GM19043 (cell line): Measurements from ENCODE around the gene MPRIP.
"Not testable (repeated sequence)": the region's sequence is repeated elsewhere in the genome, so short reads cannot be mapped to it uniquely, and the experiment has no call there.

Experiments used
- ATAC-seq: cut with Tn5 transposase; IDR thresholded peaks from one replicate; pipeline ENCODE4 v1.9.1; 2021; ENCODE audit warnings: low read depth; ENCODE audit not compliant: unreplicated experiment

The MPRIP gene

DNA sequence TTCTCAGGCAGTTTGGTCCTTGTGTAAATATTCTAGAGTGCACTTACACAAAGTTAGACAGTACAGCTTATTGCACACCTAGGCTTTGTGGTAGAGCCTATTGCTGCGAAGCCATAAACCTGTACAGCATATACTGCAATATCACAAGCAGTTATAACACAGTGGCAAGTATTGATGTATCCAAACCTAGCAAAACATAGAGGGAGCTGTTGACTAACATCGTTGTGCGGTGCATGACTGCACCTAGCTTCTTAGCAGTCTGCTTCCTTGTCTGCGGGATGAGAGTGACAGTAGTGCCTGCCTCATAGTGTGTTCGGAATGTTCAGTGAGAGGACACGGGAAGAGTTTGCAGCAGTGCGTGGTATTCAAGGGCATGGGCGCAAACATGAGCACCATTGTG is 78.9 kb downstream of the MPRIP start:
- ATAC-seq, result no peak

DNA sequence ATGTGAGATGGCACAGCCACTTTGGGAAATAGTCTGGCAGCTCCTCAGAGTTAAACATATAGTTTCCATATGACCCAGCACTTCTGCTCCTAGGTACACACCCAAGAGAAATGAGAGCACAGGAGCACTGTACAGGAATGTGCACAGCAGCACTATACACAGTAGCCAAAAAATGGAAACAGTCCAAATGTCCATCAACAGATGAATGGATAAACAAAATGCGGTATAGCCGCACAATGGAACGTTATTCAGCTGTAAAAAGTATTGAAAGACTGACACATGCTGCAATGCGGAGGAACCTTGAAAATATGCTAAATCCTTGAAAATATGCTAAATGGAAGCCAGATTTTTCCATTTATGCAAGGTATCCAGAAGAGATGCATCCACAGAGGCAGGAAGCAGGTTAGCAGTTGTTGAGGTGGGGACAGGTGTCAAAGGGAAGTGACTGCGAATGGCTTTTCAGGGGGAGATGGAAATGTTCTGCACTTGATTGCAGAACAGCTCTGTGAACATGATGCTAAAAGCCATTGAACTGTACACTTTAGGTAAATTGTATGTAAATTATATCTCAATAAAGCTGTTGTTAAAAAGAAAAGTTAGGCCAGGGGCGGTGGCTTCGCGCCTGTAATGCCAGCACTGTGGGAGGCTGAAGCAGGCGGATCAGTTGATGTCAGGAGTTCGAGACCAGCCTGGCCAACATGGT is 80.7 kb downstream of the MPRIP start:
- no peak for ATAC-seq

DNA sequence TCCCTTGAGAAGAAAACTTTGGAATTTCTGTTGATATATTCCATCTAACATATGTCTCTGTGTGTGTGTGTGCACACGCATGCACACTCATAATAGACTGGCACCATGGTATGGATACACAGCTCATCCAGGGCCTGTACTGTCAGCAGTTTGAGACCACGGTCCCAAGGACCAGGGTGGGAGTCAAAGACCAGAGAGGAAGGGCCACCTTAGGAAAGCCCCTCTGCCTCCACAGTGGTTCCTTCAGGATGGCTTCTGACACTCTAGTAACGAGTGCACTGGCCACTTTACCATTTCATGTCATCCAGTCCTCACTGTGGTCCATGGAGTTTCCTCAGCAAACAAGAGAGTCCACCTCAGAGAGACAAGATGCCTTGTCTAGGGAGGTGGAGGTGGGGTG is 82.1 kb downstream of the MPRIP start:
- no peak for ATAC-seq

DNA sequence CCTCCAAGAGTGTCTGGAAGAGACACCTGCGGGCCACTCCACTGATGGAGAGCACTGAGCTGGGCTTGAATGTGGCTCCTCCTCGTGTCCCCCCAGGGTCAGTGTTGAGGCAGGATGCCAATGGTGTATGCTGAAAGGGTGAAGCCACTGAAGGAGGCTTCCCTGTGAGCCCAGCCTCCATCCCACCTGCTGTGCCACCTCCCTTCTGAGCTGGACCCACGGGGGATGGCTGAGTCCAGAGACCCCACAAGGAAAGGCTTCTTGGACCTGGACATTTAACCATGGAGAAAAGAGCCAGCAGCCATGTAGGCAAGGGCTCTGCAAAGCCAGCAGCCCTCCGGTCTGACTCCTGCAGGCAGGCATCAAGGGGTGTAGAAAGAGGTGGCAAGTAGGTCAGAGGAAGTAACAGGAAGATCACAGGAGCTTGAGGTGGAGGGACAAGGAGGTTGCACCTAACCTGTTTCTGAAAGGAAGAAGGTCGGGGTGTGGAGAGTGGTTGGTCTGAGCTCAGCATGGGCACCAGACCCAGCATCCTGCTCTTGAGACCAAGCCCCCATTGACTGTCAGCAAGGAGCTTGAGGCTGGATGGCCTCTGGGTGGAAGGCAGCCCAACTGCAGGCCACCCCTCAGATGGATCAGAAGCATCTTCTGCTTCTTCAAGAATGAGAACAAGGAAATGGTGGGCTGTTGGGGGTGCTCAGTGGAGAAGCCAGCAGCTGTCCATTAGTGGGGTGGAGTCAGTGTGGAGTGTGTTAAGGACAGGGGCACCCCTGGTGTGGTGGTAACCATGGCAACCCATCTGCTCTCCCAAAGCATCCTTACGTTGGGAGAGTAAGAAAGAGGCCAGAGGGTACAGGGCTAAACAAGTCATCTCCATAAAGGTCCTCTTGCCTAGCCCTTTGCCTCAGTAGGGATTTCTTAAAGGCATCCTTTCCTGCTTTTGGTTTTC is 83.2 kb downstream of the MPRIP start:
- ATAC-seq, result no peak

DNA sequence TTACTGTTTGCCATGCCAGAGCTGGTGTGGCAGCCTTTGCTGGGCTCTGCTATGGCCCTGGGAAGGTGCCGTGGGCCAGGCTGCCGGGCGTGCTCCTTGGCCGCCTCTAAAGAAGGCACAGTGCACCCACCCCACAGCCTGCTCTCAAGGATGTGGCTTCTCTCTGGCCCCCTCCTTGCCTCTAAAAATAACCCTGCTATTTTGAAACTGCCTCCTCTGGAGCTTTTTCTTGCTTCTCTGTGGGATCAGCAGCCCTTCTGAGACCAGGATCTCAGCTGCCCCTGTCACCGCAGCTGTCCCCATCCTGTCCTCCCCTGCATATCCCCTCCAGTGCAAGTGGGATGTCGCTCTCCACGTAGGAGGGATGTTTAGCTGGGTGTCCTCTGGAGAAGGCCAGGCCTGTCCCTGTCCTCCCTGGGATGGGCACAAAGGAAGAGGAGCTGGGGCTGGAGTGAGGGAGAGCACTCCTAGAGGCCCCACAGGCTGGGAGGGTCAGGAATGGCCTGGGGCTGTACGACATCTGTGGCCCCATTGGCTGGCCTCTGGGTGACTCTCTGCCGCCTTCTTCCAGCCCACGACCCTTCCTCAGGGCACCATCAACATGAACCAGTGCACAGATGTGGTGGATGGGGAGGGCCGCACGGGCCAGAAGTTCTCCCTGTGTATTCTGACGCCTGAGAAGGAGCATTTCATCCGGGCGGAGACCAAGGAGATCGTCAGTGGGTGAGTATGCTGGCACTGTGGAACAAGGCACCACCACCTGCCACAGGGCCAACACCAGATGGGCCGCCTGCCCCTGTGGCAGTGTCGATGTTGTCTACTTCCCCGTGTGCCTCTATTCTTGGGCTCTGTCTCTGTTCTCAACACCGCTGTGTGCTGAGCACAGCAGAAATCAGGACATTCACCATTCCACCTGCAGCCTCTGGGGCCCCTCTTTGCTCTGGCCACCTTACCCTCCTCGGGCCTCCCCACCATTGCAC is 84.2 kb downstream of the MPRIP start:
- no peak for ATAC-seq

DNA sequence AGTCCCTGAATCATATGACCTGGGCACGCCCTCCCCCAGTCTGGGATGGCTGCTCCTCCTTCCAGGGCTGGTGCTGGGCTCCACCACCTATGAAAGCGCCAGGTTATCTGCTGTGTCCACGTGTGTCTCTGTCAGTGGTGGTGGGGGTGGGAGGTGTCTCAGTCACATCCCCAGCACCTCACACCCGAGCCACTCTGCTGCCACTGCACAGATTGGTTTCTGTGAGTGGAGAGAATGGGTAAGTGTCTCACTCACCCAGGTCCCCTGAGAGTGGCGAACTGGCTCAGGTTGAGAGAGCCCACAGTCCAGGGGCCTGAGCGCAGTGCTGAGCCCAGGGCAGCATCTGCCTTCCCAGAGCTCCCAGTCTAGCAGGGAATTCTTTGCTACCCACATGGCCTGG is 84.9 kb downstream of the MPRIP start:
- ATAC-seq, result no peak

DNA sequence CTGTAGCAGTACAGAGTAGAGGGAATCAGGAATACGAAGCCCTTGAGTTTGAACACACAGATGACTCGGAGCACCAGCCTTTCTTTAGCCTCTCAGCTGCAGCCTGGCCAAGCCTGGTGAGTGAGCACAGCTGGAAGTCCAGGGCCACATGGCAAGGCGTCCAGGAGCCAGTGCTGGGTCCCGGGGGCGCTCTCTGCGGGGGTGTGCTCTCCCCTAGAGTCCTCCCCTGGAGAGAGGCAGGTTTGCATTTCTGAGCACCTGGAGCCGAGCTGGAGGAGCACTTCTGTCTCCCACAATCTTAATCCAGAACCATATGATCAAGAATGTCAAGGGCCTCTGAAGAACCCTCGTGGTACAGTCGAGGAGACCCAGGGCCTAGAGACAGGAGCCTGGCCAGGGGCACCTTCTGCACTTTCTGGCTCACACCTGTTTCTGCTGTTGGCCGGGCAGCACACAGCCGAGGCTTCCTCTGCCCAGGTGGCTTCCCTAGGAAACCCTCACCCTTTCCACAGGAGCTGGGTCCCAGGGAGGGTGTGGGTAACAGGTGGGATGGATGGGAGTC is 85.6 kb downstream of the MPRIP start:
- ATAC-seq, result no peak

DNA sequence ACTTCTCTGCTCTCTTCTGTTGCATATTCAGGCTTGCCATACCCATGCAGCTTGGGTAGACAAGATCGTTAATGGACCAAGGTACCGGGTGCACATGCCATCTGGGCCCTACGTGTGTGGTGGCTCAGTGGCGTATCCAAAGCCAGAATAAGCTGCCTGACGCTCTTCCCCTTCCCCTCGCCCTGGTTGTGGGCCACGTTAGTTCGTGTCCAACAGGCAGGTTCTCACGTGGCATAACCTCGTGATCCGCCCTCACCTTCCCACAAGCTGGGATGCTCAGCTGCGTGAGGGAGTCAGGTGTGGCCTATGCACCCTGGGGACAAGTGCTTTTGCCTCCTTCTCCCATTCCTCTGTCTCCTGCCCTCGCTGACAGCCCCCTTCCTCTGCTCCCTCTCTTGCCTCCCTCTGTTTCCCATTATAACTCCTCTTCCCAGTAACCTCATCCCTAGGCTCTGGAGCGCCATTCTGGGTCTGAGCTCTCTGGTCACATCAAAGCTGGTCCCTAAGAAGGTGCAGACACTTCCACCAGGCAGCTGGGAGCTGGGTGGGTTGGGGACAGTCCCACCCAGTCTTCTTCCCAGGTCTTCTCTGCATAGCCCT is 86.3 kb downstream of the MPRIP start:
- ATAC-seq, result no peak

DNA sequence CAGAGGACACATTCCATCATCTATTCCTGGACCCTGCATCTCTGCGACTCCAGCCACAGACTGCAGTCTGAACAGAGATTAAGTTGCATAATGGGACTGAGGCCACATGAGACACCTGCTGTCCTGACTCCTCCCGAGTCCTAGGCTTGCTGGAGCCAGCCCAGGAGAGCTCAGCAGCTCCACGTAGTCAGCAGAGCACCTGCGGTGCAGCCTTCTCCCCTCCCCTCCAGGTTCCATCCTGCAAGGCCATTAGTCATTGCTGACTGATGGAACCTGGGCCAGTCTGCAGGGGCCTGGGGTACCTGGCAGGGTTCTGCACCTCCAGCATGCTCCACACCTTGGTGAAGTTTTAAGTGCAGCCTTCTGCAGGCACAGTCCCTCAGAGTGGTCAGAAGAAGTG is 87.2 kb downstream of the MPRIP start:
- ATAC-seq, result no peak

DNA sequence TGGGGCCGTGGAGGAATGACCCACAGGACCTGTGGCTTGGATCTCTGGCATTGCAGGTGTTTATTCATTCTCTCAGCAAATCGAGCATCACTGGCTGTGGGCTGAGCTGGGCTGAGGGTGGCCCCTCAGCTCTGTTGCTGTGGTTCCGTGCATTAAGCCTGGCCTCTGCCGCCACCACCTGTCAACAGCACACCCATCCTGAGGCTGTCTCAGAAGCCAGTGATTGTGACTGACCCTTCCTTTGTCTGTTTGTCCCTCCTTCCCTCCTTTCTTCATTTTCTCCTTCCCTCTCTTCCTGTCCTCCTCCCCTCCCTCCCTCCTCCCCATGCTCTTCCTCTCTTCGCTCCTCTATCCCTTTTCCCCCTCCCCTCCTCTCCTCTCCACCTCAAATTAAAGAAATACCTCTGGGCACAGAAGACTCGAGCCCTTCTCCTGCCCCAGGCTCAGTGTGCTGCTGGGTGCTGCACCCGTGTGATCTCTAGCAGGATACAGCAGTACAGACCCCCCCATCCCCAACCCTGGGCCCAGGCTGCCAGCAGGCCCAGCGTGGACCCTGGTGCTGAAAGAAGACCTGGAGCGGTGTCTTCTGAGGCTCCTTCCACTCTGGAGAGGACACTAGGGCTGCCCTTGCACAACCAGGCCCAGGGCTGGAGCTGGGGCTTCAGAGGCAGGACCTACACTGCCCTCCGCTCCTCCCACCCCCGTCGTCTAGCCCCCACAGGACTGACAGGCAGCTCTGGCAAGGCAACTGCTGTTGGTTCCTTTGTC is 88.0 kb downstream of the MPRIP start:
- no peak for ATAC-seq

DNA sequence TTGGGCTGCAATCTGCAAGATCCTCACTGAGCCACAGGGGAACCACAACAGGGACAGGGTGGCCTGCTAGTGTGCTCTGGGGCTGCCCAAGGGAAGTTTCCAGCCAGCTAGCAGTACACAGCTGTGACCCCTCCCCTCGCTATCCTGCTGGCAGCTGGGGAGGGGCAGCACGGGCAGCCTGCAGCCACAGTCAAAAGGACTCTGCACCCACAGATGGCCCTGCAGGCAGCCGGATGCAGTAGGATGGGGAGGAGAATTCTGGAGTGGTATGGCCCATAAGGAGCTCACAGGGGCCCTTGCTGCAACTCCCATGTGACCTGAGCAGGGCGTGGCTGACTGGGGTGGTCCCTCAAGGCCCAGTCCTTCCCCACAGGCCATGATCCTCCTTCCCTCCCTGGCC is 89.6 kb downstream of the MPRIP start:
- no peak for ATAC-seq

DNA sequence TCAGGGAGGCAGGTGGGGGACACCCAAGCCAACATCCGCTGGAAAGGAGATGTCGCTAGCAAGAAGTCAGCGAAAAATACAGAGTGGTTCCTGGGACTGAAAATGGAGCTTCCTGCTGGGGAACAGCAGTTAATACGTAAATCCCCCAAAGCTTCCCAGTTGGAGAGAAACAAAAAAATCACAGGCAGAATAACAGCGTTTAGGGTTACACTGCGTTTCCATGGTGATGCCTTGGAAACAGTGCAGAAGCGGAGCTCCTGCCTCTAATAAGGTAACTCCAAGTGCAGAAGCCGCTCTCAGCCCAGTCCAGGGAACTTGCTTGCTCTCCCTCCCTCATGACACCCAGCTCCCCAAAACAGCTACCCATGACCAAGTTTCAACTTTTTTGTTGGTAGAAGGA is 90.5 kb downstream of the MPRIP start:
- no peak for ATAC-seq

DNA sequence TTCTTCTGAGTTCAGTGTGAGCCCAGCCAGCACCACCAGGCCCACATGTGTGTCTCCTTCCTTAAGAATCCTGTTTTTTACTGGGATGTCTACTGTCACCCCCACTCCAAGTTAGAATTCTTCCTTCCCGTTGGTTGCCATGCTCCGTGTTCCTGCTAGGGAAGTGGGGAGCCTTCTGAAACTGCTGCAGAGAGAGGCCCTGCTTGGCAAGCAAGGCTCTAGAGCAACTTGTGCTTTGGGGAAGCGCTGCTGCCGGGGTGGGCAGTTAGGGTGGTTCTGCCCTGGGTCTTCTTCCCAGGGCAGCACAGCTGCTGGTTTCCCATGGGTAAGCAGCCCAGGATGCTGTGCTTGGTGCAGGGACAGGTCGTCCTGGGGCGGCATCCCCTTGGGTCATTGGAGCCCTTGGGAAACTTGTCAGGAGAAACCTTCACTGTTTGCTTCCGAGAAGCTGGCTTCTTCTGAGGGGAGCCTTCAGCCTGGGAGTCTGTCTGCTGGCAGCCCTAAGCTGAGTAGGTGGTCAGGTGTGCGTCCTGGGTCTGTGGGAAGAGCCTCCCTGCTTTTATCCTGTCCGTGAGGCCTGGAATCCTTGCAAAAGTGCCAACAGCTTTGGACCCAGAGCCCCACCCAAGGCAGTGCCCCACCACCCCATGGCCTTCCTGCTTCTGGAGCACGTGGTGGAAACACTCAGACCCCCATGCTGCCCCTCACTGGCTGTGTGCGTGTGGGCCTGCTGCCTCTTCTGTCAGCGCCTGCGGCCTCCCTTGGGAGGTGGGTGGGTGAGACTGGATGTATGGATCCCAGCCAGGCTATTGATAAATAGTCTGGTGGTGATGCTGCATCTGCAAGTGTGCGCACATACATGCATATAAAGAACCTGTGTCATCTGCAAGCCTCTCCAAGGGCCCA is 92.0 kb downstream of the MPRIP start:
- no peak for ATAC-seq

DNA sequence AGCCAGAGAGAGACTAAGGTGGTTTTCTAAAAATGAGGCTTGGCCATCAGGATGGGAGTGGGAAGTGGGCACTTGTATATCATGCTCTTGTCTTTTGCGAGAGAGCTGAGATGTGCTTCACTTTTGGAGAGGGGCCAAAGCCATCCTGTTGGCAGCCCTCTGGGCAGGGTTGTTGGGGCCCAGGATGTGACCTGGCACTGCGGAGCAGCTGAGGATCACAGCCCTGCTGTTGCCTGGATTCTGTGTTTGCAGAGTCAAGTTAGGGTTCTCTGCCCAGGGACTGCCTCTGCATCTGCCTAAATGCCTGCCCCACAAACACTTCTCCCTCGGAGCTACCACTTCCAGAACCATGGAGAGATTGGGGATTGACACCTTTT is 92.7 kb downstream of the MPRIP start:
- no peak for ATAC-seq

DNA sequence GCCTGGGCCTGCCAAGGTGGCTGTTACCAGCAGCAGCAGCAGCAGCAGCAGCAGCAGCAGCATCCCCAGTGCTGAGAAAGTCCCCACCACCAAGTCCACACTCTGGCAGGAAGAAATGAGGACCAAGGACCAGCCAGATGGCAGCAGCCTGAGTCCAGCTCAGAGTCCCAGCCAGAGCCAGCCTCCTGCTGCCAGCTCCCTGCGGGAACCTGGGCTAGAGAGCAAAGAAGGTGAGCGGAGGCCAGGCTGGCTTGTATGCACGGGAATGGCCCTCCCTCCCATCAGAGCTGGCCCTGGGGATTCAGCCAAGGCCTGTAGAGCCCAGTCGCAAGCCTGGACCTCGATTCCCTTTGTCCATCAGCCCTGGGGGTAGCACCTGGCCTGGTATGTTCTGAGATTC is 94.0 kb downstream of the MPRIP start:
- not testable (repeated sequence) for ATAC-seq

DNA sequence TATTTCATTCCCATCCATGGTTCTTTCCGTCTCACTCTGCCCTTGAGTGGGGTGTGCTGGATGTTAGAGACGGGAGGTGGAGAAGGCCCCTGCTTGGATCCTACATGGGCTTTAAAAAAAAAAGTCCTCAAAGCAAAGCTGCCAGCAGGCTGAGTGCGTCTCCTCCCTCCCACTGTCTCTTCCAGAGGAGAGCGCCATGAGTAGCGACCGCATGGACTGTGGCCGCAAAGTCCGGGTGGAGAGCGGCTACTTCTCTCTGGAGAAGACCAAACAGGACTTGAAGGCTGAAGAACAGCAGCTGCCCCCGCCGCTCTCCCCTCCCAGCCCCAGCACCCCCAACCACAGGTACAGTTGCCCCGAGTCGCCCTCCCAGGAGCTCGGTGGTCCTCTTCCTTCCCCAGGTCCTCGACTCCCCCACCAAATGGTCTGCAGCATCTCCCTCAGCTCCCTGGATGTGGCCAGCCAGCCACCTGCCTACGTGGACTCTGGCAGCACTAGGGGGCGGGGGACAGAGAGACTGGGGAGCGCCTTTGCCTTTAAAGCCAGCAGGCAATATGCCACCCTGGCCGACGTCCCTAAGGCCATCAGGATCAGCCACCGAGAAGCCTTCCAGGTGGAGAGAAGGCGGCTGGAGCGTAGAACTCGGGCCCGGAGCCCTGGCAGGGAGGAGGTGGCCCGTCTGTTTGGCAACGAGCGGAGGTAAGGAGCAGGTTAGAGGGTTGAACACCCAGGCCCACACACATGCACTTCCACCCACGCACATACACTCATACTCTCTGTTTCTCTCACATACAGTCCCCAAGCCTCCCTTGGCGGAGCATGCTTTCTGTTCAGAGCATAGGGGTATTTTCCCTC is 95.7 kb downstream of the MPRIP start:
- no peak for ATAC-seq

DNA sequence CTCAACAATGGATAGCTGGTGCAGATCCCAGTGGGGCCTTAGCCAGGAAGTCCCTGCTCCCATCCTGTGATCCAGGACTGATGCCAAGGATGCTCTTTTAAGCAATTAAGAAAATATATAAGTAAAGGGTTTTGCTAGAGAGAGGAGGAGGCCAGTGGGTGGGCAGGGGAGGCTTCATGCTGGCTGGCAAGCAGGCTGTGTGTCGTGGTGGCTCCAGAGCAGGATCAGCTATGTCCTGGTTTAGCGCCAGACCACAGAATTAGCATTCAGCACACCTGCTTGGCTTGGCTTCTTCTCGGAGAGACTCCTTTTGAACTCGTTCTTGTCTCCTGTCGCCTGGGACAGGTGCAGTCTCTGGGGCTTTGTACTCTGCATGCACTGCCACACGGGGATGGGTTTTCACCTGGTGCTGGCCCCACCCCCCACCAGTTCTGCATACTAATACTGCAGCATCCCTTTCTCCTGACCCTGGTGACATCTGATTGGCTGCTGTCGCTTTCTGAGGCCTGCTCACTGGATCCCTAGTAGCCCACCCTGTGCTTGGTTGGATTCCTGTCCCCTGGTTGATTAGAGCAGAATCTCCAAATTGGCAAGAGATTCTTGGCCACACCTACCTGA is 97.8 kb downstream of the MPRIP start:
- no peak for ATAC-seq
